Right lung (tissue), 5 donors: ENCODE data around the gene SGPL1. TPM values are rescaled to one million over a fixed set of nuclear protein-coding genes. Genes with fewer than 3 reads are reported as not detected.

Experiments used
- DNase-seq, 2 donors: peaks; one replicate each; pipeline ENCODE4 v3.0.0-alpha.2; 2013
- polyA plus RNA-seq, 5 donors: library from polyadenylated mRNA; unstranded; fragments of 120-200 nt; gene quantifications; one replicate each; pipeline versions ENCODE4 v1.2.1 to v1.2.3, GENCODE V29; 2013; ENCODE audit warnings: inconsistent platforms in 1 of 5, low replicate concordance in 1 of 5; ENCODE audit not compliant: insufficient read length in 5 of 5, insufficient read depth in 1 of 5

Gene SGPL1
- polyA plus RNA-seq, 5 donors, result 39.8 to 51.0 (median 48.4) TPM

DNA sequence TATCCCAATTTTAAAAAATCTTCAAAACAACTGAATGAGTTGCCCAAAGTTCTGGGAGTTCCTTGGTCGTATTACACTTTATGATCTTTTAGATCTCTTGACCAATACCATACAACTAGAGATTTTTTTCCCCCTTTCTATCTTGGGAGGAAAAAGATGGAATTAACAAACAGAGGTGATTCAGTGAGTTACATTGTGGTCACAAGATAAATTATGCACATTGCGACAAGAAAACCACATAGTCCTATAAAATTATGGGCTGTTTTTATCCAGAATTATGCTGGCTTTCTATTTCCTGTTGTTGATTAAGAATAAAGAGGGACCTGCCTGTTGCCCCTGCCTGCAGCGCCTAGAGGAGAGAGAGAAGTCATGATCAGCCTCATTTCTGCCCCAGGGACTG is 8.2 kb upstream of the SGPL1 start:
- DNase-seq, result no peak

- DNase-seq, result no peak
Observed at GRCh38 chr10:70809011-70809611, 6.6 kb upstream of the SGPL1 start.

DNA sequence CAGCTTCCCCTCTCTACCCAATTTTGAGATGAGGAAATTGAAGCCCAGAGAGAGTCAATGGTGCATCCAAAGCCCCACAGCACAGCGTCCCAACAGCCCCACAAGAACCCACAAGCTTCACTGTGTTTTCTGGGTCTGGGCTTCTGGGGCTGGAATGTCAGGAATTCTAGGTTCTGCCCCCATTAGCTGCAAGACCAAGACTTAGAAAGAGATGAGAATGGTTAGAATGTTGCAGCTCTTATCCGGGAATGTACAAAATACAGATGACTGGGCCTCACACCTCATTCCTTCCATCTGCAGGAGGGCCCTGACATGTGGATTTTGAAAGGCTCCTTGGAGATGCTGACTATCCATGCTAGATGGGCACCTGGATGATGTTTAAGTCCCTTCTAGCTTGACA is 6.0 kb upstream of the SGPL1 start:
- DNase-seq, result no peak

- DNase-seq, result no peak
Observed at GRCh38 chr10:70810967-70811366, 4.8 kb upstream of the SGPL1 start.

DNA sequence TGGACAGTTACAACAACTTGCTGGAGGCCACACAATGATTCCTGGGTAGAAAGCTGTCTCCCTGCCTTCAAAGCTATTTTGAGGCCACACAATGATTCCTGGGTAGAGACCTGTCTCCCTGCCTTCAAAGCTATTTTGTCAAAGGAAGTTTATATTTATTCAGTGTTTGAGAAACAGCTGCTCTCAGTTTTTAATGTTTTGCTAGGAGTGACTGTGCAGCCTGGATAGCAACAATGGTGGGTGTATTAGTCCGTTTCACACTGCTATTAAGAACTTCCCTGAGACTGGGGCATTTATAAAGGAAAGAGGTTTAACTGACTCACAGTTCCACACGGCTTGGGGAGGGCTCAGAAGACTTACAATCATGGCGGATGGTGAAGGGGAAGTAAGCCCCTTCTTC is 3.9 kb upstream of the SGPL1 start:
- DNase-seq, result no peak

GRCh38 chr10:70812814-70813213 is 2.9 kb upstream of the SGPL1 start:
- no peak for DNase-seq

DNA sequence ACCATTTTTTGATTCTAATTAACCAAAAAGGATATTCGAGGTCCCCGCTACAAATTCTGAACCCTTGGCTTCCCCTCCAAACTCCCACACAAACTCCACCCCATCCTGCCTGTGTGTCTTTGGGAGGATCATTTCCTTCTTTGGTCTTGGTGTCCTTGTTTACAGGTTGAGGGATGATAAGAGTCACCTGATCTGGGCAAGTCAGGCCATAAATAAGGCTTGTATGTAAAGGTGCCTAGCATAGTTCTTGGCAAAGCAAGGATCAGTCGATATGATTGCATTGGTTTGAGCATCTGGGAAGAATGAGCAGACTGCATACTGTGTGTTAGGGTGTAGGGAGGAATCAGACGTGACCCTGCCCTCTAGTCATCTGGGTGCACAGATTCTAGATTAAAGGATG is 1.6 kb upstream of the SGPL1 start:
- DNase-seq, result no peak

DNA sequence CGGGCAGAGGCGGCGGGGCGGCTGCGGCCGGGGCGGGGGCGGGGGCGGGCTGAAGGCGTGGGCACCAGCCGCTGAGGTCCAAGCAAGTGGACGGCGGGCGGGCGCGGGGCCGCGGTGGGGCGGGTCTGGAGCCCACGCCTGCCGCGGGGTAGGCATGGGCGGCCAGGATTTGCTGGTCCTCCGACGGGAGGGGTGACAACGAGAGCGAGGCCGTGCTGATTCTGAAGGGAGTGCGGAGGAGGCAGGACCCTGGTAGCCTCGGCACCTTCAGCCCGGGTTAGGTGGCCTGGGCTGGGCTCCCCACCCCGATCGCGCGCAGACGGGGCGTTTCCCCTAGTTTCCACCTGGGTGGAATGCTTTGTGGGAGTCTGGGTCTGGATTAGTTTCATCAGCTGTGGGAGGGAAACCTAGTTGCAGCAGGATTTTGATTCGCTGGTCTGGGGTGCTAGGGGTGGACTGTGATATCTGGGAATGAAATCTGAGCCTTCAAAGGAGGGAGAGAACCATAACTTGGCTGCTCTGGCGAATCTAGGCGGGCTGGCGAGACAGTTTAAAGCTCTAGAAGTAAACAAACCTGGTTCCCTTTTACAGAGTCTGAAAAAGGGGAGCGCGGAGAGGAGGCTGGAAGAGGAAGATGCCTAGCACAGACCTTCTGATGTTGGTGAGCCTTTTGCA is 609 bp downstream of the SGPL1 start:
- DNase-seq, result peak; percentile 70 to 71

DNA sequence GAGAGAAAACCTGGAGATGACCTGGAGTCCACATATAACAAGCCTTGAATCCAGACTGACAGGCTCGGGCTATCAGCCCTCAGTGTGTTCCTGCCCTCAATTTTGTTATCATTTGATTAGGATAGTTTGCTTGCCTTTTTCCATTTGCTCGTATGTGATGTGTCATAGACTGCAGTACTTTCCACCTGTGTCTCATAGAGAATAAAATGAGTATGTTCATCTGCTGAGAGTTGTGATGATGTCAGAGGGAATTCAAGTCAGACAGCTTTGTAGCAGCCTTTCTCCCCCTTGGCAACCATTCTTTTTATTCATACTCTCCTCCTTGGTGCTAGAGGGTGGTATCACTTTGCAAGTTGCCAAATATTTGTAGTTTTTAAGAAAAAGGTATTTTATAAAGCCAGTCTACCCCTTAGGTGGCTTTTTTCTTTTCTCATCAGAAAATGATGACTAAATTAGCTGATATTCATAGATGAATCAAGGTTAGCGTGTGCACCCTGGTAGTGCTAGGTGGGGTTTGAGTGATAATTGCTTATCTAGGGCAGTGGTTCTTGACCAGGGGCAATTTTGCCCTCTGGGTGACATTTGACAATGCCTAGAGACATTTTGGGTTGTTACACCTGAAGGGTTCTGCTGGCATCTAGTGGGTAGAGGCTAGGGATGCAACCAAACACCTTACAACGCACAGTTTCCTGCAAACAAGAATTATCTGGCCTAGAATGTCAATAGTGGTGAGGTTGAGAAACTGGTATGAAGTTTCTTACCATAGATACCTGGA is 5.4 kb downstream of the SGPL1 start:
- no peak for DNase-seq

- DNase-seq, result peak in 1 of 2 donors; percentile 53
Observed at GRCh38 chr10:70822076-70822820, 6.5 kb downstream of the SGPL1 start.

- DNase-seq, result no peak
Observed at GRCh38 chr10:70827086-70827757, 11.5 kb downstream of the SGPL1 start.

GRCh38 chr10:70828923-70829322 is 13.2 kb downstream of the SGPL1 start:
- no peak for DNase-seq

DNA sequence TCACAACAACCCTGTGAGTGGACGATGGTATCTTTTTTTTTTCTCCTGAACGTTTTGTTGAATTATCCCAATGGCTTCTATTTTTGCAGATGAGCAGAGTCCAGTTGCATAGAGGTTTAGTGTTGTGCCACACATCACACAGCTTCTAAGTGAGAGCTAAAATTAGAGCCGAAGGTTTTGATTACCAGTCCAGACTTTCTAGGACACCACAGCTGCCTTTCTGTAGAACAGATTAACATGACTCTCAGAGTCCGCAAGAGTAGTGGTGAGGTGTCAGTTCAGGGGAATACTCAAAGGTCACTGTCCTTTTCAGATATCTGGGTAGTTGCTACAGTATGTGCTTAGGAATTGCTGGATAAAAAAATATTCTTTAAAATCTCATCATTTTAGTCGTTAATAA is 13.8 kb downstream of the SGPL1 start:
- DNase-seq, result no peak

GRCh38 chr10:70830164-70830563 is 14.4 kb downstream of the SGPL1 start:
- DNase-seq, result no peak

- DNase-seq, result no peak
Observed at GRCh38 chr10:70832221-70832620, 16.5 kb downstream of the SGPL1 start.

DNA sequence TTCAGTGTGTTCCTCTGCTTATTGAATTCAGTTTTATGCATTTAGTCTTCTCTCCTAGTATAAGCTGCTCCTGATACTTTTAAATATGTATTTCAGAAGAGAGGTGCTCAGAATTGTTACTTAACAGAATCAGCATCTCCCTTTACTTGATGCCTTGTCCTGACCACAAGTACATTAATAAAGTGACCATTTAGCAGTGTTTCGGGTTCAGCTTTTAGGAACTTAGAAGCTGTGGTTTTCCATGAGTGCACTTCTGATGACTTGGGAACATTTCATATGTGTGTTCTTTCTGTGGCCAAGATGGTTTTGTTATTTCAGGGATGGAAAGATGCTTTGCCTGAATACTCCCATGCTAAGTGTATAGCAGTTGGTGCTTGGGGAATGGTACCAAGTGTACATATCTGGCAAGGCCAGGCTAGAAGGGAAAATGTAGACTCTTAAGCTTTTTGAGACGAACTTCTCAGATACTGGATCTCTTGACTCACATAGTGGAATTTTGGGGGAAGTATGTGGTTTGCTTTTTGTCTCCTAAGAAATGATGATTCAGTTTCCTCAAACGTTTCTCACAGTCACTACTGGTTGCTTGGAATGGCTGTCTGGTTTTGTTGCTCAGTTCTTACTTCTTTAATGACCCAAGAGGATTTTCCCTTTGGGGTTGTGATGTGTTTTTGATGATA is 17.2 kb downstream of the SGPL1 start:
- DNase-seq, result no peak

GRCh38 chr10:70833601-70834000 is 17.9 kb downstream of the SGPL1 start:
- DNase-seq, result no peak

GRCh38 chr10:70834021-70834420 is 18.3 kb downstream of the SGPL1 start:
- DNase-seq, result no peak

GRCh38 chr10:70834441-70835151 is 18.8 kb downstream of the SGPL1 start:
- no peak for DNase-seq

GRCh38 chr10:70836319-70836718 is 20.6 kb downstream of the SGPL1 start:
- DNase-seq, result no peak

DNA sequence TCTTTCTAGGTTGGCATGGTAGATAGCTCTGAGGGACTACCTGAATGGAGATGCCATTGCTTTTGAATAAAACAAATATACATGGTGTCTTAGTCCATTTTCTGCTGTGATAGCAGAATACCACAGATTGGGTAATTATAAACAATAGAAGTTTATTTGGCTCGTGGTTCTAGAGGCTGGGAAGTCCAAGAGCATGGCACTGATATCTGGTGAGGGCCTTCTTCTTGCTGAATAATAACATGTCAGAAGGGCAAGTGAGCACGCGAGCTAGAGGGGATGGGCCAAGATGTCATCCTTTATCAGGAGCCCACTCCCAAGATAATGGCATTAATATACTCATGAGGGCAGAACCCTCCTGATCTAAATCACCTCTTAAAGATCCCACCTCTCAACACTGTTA is 21.9 kb downstream of the SGPL1 start:
- DNase-seq, result no peak
